ENCODE results near the gene EPDR1.

EPDR1 gene

GRCh38 chr7:37986908-37987330 is 66.5 kb downstream of the EPDR1 start:
- POLR2A ChIA-PET (ENCODE audit: low non-redundant PET): no interaction called here
- DNase-seq (ENCODE audit: low spot score): no peak

GRCh38 chr7:37987732-37988131 is 67.3 kb downstream of the EPDR1 start:
- no peak overlapping the region for H3K27ac ChIP-seq
- ChIA-PET CTCF (no interaction called here), POLR2A (ENCODE audit: low non-redundant PET) (no interaction called here)
- DNase-seq (ENCODE audit: low spot score): peak; percentile 7
- TF ChIP-seq CTCF (conservative IDR thresholded peaks at IDR 0.05; ENCODE audit: low read depth): no peak

More at GRCh38 chr7:37986908-37987330, 66.5 kb downstream of the EPDR1 start:
- no peak overlapping the region for H3K27ac ChIP-seq
- CTCF ChIA-PET: no interaction called here
- no peak for TF ChIP-seq CTCF (conservative IDR thresholded peaks at IDR 0.05; ENCODE audit: low read depth)

- POLR2A ChIA-PET (ENCODE audit: low non-redundant PET): no interaction called here
- no peak for TF ChIP-seq CTCF (conservative IDR thresholded peaks at IDR 0.05; ENCODE audit: low read depth)
- DNase-seq (ENCODE audit: low spot score): no peak
- H3K27ac ChIP-seq: no peak overlapping the region
- CTCF ChIA-PET: interaction anchor here (0.6 kb wide), 1 partner anchor 1924 kb away, joined by 3 read pairs; no protein-coding TSS in a partner anchor
Measured at GRCh38 chr7:37988721-37989650, 68.5 kb downstream of the EPDR1 start.

GRCh38 chr7:37990337-37990736 is 69.9 kb downstream of the EPDR1 start:
- ChIA-PET POLR2A (ENCODE audit: low non-redundant PET) (no interaction called here), CTCF (no interaction called here)
- H3K27ac ChIP-seq: no peak overlapping the region
- TF ChIP-seq CTCF (conservative IDR thresholded peaks at IDR 0.05; ENCODE audit: low read depth): no peak
- no peak for DNase-seq (ENCODE audit: low spot score)

GRCh38 chr7:37993060-37993501 is 72.6 kb downstream of the EPDR1 start:
- no peak for DNase-seq (ENCODE audit: low spot score)
- TF ChIP-seq CTCF (conservative IDR thresholded peaks at IDR 0.05; ENCODE audit: low read depth): no peak
- ChIA-PET POLR2A (ENCODE audit: low non-redundant PET) (no interaction called here), CTCF (no interaction called here)
- no peak overlapping the region for H3K27ac ChIP-seq

- no peak for TF ChIP-seq CTCF (conservative IDR thresholded peaks at IDR 0.05; ENCODE audit: low read depth)
- CTCF ChIA-PET: no interaction called here
- DNase-seq (ENCODE audit: low spot score): no peak
- POLR2A ChIA-PET (ENCODE audit: low non-redundant PET): no interaction called here
- H3K27ac ChIP-seq: no peak overlapping the region
Measured at GRCh38 chr7:37999673-38000072, 79.2 kb downstream of the EPDR1 start.
